Central memory CD4-positive, alpha-beta T cell (primary cell): ENCODE data around the gene SRI.
"Not testable (repeated sequence)": the region's sequence is repeated elsewhere in the genome, so short reads cannot be mapped to it uniquely, and the experiment has no call there.

Experiments used
- DNase-seq: peaks from one replicate; pipeline ENCODE4 v3.0.0; 2022

SRI gene

GRCh38 chr7:88172842-88173241 is 47.0 kb downstream of the SRI start:
- no peak for DNase-seq

- DNase-seq, result no peak
Observed at GRCh38 chr7:88169717-88170320, 50.0 kb downstream of the SRI start.

- DNase-seq, result no peak
Observed at GRCh38 chr7:88167721-88168120, 52.1 kb downstream of the SRI start.

GRCh38 chr7:88167223-88167622 is 52.6 kb downstream of the SRI start:
- DNase-seq, result no peak

- no peak for DNase-seq
Observed at GRCh38 chr7:88165697-88166096, 54.1 kb downstream of the SRI start.

GRCh38 chr7:88159741-88160140 is 60.1 kb downstream of the SRI start:
- DNase-seq, result not testable (repeated sequence)

- DNase-seq, result no peak
Observed at GRCh38 chr7:88156356-88156755, 63.5 kb downstream of the SRI start.

- no peak for DNase-seq
Observed at GRCh38 chr7:88155756-88156155, 64.1 kb downstream of the SRI start.
